HEK293 (cell line): ENCODE data around the gene MAP3K7.

ENCODE experiments used
- CTCF ChIA-PET: fragments of 350-600 bp; formaldehyde crosslinking; extraction: SDS; loops from one replicate; lab custom pipeline; 2021; ENCODE audit warnings: antibody characterized with exemption; lab: Yijun Ruan, JAX
- POLR2A ChIA-PET: fragments of 300-600 bp; formaldehyde crosslinking; extraction: SDS; loops from one replicate; lab custom pipeline; 2020; ENCODE audit warnings: antibody characterized with exemption, inconsistent platforms; lab: Yijun Ruan, JAX
- H3K27ac ChIP-seq: fragments of 200-500 bp; sonication (Bioruptor generic); 2 replicates; pipeline ENCODE4 v1.5.1; 2014; ENCODE audit warnings: low read depth, low read length, control low read depth, inconsistent platforms; ENCODE audit errors: extremely low read depth
- H3K36me3 ChIP-seq, 2 experiments: fragments of 200-500 bp in 1 of 2; sonication (Bioruptor generic) in 1 of 2; 1 replicate in 1 of 2; 2 replicates in 1 of 2; pipeline ENCODE4 v1.5.1; 2014 to 2017; ENCODE audit warnings: inconsistent platforms in 2 of 2, low read length in 2 of 2; ENCODE audit not compliant: control insufficient read depth in 2 of 2, insufficient read depth in 1 of 2
- H3K4me1 ChIP-seq: fragments of 200-500 bp; sonication (Bioruptor generic); 2 replicates; pipeline ENCODE4 v1.5.1; 2014; ENCODE audit warnings: mild to moderate bottlenecking, low read length, inconsistent platforms; ENCODE audit not compliant: control insufficient read depth, insufficient read depth
- H3K4me3 ChIP-seq: 2 replicates; pipeline ENCODE4 v1.5.1; 2011; ENCODE audit warnings: low read depth, mild to moderate bottlenecking, control low read depth, low read length, moderate library complexity
- H3K9me3 ChIP-seq: fragments of 200-500 bp; sonication (Bioruptor generic); 2 replicates; pipeline ENCODE4 v1.5.1; 2014; ENCODE audit warnings: low read depth, low read length, inconsistent platforms; ENCODE audit not compliant: control insufficient read depth, insufficient read depth
- ELK4 ChIP-seq: IDR thresholded peaks from 2 replicates; pipeline ENCODE4 v1.6.1; 2011; ENCODE audit warnings: mild to moderate bottlenecking, low read depth, low read length, borderline replicate concordance
- IKZF3 ChIP-seq: fragments of 450-650 bp; IDR thresholded peaks from 2 replicates; pipeline ENCODE4 v1.5.0; 2018; ENCODE audit warnings: missing biosample characterization, mild to moderate bottlenecking, missing genetic modification characterization, moderate library complexity
- KLF16 ChIP-seq: fragments of 450-650 bp; formaldehyde crosslinking; IDR thresholded peaks from 2 replicates; pipeline ENCODE4 v1.5.1; 2017; ENCODE audit warnings: missing biosample characterization, missing genetic modification characterization
- MZF1 ChIP-seq: fragments of 450-650 bp; formaldehyde crosslinking; IDR thresholded peaks from 2 replicates; pipeline ENCODE4 v1.5.1; 2017; ENCODE audit warnings: missing biosample characterization, missing genetic modification characterization, borderline replicate concordance
- SALL2 ChIP-seq: fragments of 450-650 bp; formaldehyde crosslinking; IDR thresholded peaks from 2 replicates; pipeline ENCODE4 v1.5.0; 2017; ENCODE audit warnings: missing biosample characterization, mild to moderate bottlenecking, missing genetic modification characterization, borderline replicate concordance
- ZBTB1 ChIP-seq: fragments of 450-650 bp; formaldehyde crosslinking; IDR thresholded peaks from 2 replicates; pipeline ENCODE4 v1.5.1; 2016; ENCODE audit warnings: missing biosample characterization, missing genetic modification characterization
- ZBTB20 ChIP-seq: fragments of 450-650 bp; formaldehyde crosslinking; IDR thresholded peaks from 2 replicates; pipeline ENCODE4 v1.5.1; 2016; ENCODE audit warnings: missing biosample characterization, missing genetic modification characterization
- ZBTB8A ChIP-seq: fragments of 450-650 bp; formaldehyde crosslinking; IDR thresholded peaks from 2 replicates; pipeline ENCODE4 v1.5.1; 2016; ENCODE audit warnings: missing biosample characterization, missing genetic modification characterization
- ZNF148 ChIP-seq: fragments of 450-650 bp; formaldehyde crosslinking; IDR thresholded peaks from 2 replicates; pipeline ENCODE4 v1.5.0; 2017; ENCODE audit warnings: missing biosample characterization, missing genetic modification characterization, borderline replicate concordance
- ZNF221 ChIP-seq: fragments of 450-650 bp; formaldehyde crosslinking; IDR thresholded peaks from 2 replicates; pipeline ENCODE4 v1.5.1; 2017; ENCODE audit warnings: missing biosample characterization, missing genetic modification characterization, borderline replicate concordance
- ZNF311 ChIP-seq: fragments of 450-650 bp; formaldehyde crosslinking; IDR thresholded peaks from 2 replicates; pipeline ENCODE4 v1.5.1; 2017; ENCODE audit warnings: missing biosample characterization, missing genetic modification characterization, borderline replicate concordance
- ZNF350 ChIP-seq: fragments of 450-650 bp; formaldehyde crosslinking; IDR thresholded peaks from 2 replicates; pipeline ENCODE4 v1.5.0; 2017; ENCODE audit warnings: missing biosample characterization, mild to moderate bottlenecking, missing genetic modification characterization
- ZNF391 ChIP-seq: fragments of 450-650 bp; formaldehyde crosslinking; IDR thresholded peaks from 2 replicates; pipeline ENCODE4 v1.5.1; 2016; ENCODE audit warnings: low read depth, missing biosample characterization, missing genetic modification characterization, borderline replicate concordance
- ZNF830 ChIP-seq: fragments of 450-650 bp; IDR thresholded peaks from 2 replicates; pipeline ENCODE4 v1.5.0; 2018; ENCODE audit warnings: missing biosample characterization, missing genetic modification characterization, low read depth, mild to moderate bottlenecking, moderate library complexity
- ZSCAN16 ChIP-seq: fragments of 450-650 bp; formaldehyde crosslinking; IDR thresholded peaks from 2 replicates; pipeline ENCODE4 v1.5.1; 2016; ENCODE audit warnings: missing biosample characterization, missing genetic modification characterization
- TF ChIP-seq, protein P1 (sequence below): fragments of 450-650 bp; formaldehyde crosslinking; conservative IDR thresholded peaks from 2 replicates; pipeline ENCODE4 v1.5.1; 2016; ENCODE audit warnings: low read depth, missing biosample characterization, missing genetic modification characterization
- TF ChIP-seq, protein P2 (sequence below): fragments of 450-650 bp; formaldehyde crosslinking; IDR thresholded peaks from 2 replicates; pipeline ENCODE4 v1.5.1; 2016; ENCODE audit warnings: missing biosample characterization, missing genetic modification characterization, low read depth

MAP3K7 gene

DNA sequence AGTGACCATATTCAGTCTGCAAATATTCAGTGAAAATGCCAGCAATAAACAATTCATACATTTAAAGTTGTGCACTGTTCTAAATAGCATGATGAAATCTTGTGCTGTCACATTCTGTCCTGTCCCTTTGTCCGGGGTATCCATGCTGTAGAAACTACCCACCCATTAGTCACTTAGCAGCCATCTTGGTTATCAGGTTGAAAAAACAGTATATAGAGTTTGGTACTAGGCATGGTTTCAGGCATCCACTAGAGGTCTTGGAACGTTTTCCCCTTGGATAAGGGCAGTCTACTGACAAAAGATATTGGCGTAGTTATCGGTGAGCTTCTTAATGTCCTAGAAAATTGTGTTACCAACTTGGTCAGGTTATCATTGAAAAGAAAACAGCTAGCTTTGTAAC is 12.3 kb upstream of the MAP3K7 start:
- ChIA-PET POLR2A (no interaction called here), CTCF (interaction anchor here (0.9 to 1.8 kb wide), 2 partner anchors 10 to 118 kb away, joined by 4 read pairs; no protein-coding TSS in a partner anchor)
- Histone ChIP-seq H3K9me3 (no peaks in the 10 kb centered on the region), H3K36me3 (no peaks in the 10 kb centered on the region), H3K4me1 (peaks cover 2% of the 10 kb centered on the region; the same call in 1 of the 2 replicates), H3K27ac (no peak overlapping the region), H3K4me3 (no peak overlapping the region)
- no peak for TF ChIP-seq MZF1 (tag by site-specific recombination)
- TF ChIP-seq ZNF830, result no peak
- no peak for TF ChIP-seq ZNF148
- TF ChIP-seq ZNF221 (tag by site-specific recombination), result no peak
- TF ChIP-seq KLF16 (tag by site-specific recombination), result no peak
- TF ChIP-seq, protein P1, sequence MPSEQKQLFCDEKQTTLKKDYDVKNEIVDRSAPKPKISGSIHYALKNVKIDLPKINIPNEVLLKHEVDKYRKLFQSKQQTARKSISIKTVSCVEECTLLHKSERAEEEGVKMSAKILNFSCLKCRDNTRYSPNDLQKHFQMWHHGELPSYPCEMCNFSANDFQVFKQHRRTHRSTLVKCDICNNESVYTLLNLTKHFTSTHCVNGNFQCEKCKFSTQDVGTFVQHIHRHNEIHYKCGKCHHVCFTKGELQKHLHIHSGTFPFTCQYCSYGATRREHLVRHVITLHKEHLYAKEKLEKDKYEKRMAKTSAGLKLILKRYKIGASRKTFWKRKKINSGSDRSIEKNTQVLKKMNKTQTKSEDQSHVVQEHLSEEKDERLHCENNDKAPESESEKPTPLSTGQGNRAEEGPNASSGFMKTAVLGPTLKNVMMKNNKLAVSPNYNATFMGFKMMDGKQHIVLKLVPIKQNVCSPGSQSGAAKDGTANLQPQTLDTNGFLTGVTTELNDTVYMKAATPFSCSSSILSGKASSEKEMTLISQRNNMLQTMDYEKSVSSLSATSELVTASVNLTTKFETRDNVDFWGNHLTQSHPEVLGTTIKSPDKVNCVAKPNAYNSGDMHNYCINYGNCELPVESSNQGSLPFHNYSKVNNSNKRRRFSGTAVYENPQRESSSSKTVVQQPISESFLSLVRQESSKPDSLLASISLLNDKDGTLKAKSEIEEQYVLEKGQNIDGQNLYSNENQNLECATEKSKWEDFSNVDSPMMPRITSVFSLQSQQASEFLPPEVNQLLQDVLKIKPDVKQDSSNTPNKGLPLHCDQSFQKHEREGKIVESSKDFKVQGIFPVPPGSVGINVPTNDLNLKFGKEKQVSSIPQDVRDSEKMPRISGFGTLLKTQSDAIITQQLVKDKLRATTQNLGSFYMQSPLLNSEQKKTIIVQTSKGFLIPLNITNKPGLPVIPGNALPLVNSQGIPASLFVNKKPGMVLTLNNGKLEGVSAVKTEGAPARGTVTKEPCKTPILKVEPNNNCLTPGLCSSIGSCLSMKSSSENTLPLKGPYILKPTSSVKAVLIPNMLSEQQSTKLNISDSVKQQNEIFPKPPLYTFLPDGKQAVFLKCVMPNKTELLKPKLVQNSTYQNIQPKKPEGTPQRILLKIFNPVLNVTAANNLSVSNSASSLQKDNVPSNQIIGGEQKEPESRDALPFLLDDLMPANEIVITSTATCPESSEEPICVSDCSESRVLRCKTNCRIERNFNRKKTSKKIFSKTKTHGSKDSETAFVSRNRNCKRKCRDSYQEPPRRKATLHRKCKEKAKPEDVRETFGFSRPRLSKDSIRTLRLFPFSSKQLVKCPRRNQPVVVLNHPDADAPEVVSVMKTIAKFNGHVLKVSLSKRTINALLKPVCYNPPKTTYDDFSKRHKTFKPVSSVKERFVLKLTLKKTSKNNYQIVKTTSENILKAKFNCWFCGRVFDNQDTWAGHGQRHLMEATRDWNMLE (tag by site-specific recombination), result 0 out of 2 replicates have a peak, but pooled peaks have one; percentile 19

DNA sequence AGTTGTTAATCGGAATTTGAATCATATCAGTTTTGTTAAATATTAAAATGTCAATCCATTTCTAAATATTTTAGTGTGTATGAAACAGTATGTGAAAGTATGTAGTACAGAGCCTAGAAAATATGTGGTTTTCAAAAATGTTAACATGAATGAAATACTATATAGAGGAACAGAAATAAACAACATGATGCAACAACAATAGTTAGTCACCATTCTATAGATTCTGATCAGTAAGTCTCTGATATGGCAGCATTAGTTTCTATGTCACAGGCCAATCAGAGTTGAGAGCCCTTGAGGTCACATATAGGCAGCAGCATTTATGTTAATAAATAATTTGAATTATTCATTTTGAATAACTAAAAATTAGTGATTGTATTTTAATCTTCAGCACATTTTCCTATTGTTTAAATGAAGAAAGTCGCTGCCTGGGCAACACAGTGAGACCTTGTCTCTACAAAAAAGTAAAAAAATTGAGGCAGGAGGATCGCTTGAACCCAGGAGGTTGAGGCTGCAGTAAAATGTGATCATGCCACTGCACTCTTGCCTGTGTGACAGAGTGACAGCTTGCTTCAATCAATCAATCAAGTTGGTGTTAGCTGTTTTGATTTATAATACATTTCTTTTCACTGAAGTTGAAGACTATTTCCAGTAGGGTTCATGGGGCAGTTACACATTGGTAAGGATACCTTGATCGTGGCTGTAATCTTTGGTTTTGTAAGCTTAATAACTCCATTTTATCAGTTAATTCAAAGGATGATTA is 11.5 kb upstream of the MAP3K7 start:
- CTCF ChIA-PET, result interaction anchor here (1.8 kb wide), 1 partner anchor 9 kb away, joined by 4 read pairs; no protein-coding TSS in a partner anchor
- Histone ChIP-seq H3K4me3 (no peak overlapping the region), H3K36me3 (no peaks in the 10 kb centered on the region), H3K4me1 (peaks cover 2% of the 10 kb centered on the region; the same call in 1 of the 2 replicates), H3K9me3 (no peaks in the 10 kb centered on the region), H3K27ac (no peak overlapping the region)
- TF ChIP-seq ZBTB20 (tag by site-specific recombination), result no peak
- TF ChIP-seq ZNF311, result no peak
- no peak for TF ChIP-seq IKZF3
- no peak for TF ChIP-seq SALL2 (tag by site-specific recombination)
- POLR2A ChIA-PET, result no interaction called here

GRCh38 chr6:90596967-90597539 is 10.2 kb upstream of the MAP3K7 start:
- TF ChIP-seq ZBTB1 (tag by site-specific recombination), result no peak
- TF ChIP-seq ZSCAN16 (tag by site-specific recombination), result no peak
- no peak for TF ChIP-seq ELK4
- TF ChIP-seq ZBTB8A (tag by site-specific recombination), result no peak
- TF ChIP-seq ZNF350 (tag by site-specific recombination), result 0 out of 2 replicates have a peak, but pooled peaks have one; percentile 33
- TF ChIP-seq KLF16 (tag by site-specific recombination), result no peak
- TF ChIP-seq, protein P2, sequence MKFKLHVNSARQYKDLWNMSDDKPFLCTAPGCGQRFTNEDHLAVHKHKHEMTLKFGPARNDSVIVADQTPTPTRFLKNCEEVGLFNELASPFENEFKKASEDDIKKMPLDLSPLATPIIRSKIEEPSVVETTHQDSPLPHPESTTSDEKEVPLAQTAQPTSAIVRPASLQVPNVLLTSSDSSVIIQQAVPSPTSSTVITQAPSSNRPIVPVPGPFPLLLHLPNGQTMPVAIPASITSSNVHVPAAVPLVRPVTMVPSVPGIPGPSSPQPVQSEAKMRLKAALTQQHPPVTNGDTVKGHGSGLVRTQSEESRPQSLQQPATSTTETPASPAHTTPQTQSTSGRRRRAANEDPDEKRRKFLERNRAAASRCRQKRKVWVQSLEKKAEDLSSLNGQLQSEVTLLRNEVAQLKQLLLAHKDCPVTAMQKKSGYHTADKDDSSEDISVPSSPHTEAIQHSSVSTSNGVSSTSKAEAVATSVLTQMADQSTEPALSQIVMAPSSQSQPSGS (tag by site-specific recombination), result no peak
- TF ChIP-seq ZNF391, result no peak
- no peak overlapping the region for H3K4me3 ChIP-seq
- ChIA-PET POLR2A (interaction anchor here (1.7 kb wide), 1 partner anchor 10 kb away, joined by 8 read pairs; the partner anchor contains the start of gene MAP3K7), CTCF (interaction anchor here (0.6 to 1.6 kb wide), 2 partner anchors 22 to 263 kb away, joined by 3 read pairs; no protein-coding TSS in a partner anchor)
- peaks cover 2% of the 10 kb centered on the region; the same call in 1 of the 2 replicates for H3K4me1 ChIP-seq
- H3K36me3 ChIP-seq, result no peaks in the 10 kb centered on the region
- no peak overlapping the region for H3K27ac ChIP-seq
- H3K9me3 ChIP-seq, result no peaks in the 10 kb centered on the region
